GM20431 (cell line): ENCODE results near the gene ERICH6B.

Experiments
- in situ Hi-C: fragments of 300-500 bp; cut with MseI, MboI; formaldehyde crosslinking; loops from one replicate; pipeline ENCODE4 v1.15.0; 2020; ENCODE audit warnings: low sequenced_read_pairs; ENCODE audit not compliant: unreplicated experiment

ERICH6B gene

GRCh38 chr13:45510672-45511071 is 104.9 kb downstream of the ERICH6B start:
- in situ Hi-C loops, result no loop called here

- in situ Hi-C loops, result no loop called here
Observed at GRCh38 chr13:45508776-45509175, 106.8 kb downstream of the ERICH6B start.

GRCh38 chr13:45506811-45507210 is 108.7 kb downstream of the ERICH6B start:
- in situ Hi-C loops, result no loop called here

- in situ Hi-C loops, result no loop called here
Observed at GRCh38 chr13:45503658-45504057, 111.9 kb downstream of the ERICH6B start.

GRCh38 chr13:45501175-45501526 is 114.4 kb downstream of the ERICH6B start:
- in situ Hi-C loops, result no loop called here

DNA sequence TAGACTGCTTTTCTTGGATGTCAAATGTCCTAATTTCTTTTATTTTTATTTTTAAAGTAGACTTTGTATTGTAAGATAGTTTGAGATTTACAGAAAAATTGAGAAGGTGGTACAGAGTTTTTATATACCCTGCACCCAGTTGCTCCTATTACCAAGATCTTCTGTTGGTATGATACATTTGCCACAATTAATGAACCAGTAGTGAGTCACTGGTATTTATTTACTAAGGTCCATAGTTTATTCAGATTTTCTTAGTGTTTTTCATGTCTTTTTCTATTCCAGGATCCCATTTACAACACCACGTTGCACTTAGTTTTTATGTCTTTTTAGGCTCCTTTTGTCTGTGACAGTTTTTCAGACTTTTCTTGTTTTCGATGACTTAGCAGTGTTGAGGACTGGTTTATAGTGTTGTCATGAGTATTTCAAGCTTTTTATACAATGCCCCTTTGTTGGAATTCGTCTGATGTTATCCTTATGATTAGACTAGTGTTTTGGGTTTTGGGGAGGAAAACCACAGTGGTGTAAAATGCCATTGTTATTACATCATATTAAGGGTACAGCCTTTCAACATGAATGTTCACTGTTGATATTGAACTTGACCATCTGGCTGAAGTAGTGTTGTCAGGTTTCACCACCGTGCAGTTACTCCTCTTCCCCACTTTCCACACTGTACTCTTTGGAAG is 114.9 kb downstream of the ERICH6B start:
- in situ Hi-C loops, result no loop called here

- in situ Hi-C loops, result no loop called here
Observed at GRCh38 chr13:45496942-45497341, 118.6 kb downstream of the ERICH6B start.

DNA sequence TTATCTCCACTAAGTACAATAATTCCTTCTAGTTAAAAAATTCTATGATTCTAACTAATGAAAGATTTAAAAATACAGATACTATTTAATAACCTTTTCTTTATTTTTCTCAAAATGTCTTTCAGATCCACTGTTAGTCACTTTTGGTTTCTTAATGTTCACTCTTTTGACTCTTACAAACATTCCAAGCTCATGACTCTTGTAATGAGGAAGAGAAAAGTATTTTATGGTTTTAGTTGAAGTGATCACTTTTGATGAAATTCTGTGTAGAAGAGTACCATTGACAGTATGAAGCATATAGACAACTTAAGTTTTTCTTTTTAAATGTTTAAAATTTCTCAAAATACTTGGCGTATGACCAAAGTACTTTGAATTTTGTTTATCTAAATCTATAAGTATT is 123.0 kb downstream of the ERICH6B start:
- in situ Hi-C loops, result no loop called here
